IMR-90 (cell line): ENCODE results near the gene SLC16A4.

ENCODE experiments used
- CTCF ChIP-seq: conservative IDR thresholded peaks from 2 replicates; pipeline ENCODE4 v1.5.1; 2012; ENCODE audit warnings: mild to moderate bottlenecking, low read depth, low read length, improper control_type of control experiment
- MXI1 ChIP-seq: IDR thresholded peaks from 2 replicates; pipeline ENCODE4 v1.6.1; 2012; ENCODE audit warnings: low read depth, mild to moderate bottlenecking, low read length, moderate library complexity, borderline replicate concordance
- USF2 ChIP-seq: fragments of 150-350 bp; IDR thresholded peaks from 2 replicates; pipeline ENCODE4 v1.6.1; 2017; ENCODE audit warnings: mild to moderate bottlenecking, antibody characterized with exemption, low read length, low read depth

- TF ChIP-seq CTCF (no peak), USF2 (no peak), MXI1 (no peak)
Observed at GRCh38 chr1:110430366-110430765, 39.5 kb upstream of the SLC16A4 start.
